Panc1 (cell line): Measurements from ENCODE around the gene TRNAU1AP.
A peak's percentile ranks its signal among the peaks of the same experiment; 100 is the strongest.

ENCODE experiments used
- POLR2AphosphoS5 ChIP-seq: IDR thresholded peaks from 2 replicates; pipeline ENCODE4 v1.6.1; 2012; ENCODE audit warnings: mild to moderate bottlenecking, low read depth, low read length, moderate library complexity
- REST ChIP-seq, 2 experiments: IDR thresholded peaks; 2 replicates each; pipeline ENCODE4 v1.6.1; 2011 to 2012; ENCODE audit warnings: low read depth in 2 of 2, control low read depth in 1 of 2, low read length in 1 of 2, mild to moderate bottlenecking in 1 of 2, moderate library complexity in 1 of 2; ENCODE audit not compliant: insufficient read depth in 1 of 2
- SIN3A ChIP-seq: IDR thresholded peaks from 2 replicates; pipeline ENCODE4 v1.6.1; 2012; ENCODE audit warnings: low read depth, mild to moderate bottlenecking, low read length, moderate library complexity, borderline replicate concordance; ENCODE audit not compliant: insufficient read depth
- TF ChIP-seq, protein P1 (sequence below): fragments of 450-650 bp; IDR thresholded peaks from 2 replicates; pipeline ENCODE4 v1.5.1; 2017; ENCODE audit warnings: mild to moderate bottlenecking

- TF ChIP-seq, protein P1, sequence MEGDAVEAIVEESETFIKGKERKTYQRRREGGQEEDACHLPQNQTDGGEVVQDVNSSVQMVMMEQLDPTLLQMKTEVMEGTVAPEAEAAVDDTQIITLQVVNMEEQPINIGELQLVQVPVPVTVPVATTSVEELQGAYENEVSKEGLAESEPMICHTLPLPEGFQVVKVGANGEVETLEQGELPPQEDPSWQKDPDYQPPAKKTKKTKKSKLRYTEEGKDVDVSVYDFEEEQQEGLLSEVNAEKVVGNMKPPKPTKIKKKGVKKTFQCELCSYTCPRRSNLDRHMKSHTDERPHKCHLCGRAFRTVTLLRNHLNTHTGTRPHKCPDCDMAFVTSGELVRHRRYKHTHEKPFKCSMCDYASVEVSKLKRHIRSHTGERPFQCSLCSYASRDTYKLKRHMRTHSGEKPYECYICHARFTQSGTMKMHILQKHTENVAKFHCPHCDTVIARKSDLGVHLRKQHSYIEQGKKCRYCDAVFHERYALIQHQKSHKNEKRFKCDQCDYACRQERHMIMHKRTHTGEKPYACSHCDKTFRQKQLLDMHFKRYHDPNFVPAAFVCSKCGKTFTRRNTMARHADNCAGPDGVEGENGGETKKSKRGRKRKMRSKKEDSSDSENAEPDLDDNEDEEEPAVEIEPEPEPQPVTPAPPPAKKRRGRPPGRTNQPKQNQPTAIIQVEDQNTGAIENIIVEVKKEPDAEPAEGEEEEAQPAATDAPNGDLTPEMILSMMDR, result peak; percentile 99
- TF ChIP-seq SIN3A (no peak; the same call in 1 of the 2 replicates), POLR2AphosphoS5 (peak; percentile 78), REST (IDR thresholded peaks at IDR 0.05; ENCODE audit: insufficient read depth in 1 of 2, low read depth in 2 of 2, low read length in 1 of 2) (no peak)
Measured at GRCh38 chr1:28518000-28518744, 34.7 kb upstream of the TRNAU1AP start.
